Measurements from ENCODE around the gene CPNE5. TPM values are rescaled to one million over a fixed set of nuclear protein-coding genes. Genes with fewer than 3 reads are reported as not detected.

The CPNE5 gene
- total RNA-seq, 1 experiment from 2014 or later: not detected

DNA sequence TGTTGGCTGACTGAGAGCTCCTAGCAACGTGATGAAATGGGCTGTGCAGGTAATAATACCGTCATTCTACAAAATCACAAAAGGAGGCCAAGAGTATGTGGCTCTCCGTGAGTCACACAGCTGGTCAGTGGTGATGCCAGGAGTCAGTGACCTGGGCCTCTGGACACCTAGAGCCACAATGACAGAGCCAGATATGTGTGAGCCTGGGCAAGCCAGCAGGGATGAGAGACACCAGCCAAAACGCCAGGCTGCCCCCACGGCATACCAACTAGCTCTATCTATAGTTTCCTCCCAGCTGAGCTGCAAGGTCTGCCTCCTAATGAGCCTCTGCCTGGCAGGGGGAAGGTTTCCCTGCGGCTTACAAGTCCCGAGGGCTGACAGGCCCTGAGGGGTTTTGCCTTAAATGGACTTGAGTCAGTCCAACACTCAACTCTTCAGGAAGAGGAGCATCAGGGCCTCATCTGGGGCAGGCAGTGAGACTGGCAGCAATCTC is 70.0 kb downstream of the CPNE5 start:
- intact Hi-C loops (cut with micrococcal nuclease; ENCODE audit: unreplicated experiment): no loop called here
- H3K27ac Mint-ChIP-seq (ENCODE audit: unreplicated experiment): no peak overlapping the region

GRCh38 chr6:36766399-36766945 is 72.8 kb downstream of the CPNE5 start:
- Histone ChIP-seq H3K27me3 (replicated peaks; ENCODE audit: control insufficient read depth, insufficient read depth, low read length) (no peaks in the 10 kb centered on the region), H3K9me3 (no peaks in the 10 kb centered on the region), H3K4me3 (ENCODE audit: low read depth, low read length) (no peak overlapping the region), H3K36me3 (ENCODE audit: control insufficient read depth, insufficient read depth, low read length) (no peaks in the 10 kb centered on the region), H3K4me1 (no peaks in the 10 kb centered on the region)
- no peak for TF ChIP-seq CTCF (IDR thresholded peaks at IDR 0.05; ENCODE audit: insufficient read depth in 1 of 2, low read depth in 1 of 2, low read length in 1 of 2, severe bottlenecking in 1 of 2, unreplicated experiment in 1 of 2)
- Mint-ChIP-seq H3K9me3 (ENCODE audit: unreplicated experiment) (no peaks in the 10 kb centered on the region), H3K27me3 (ENCODE audit: insufficient read depth, unreplicated experiment) (no peaks in the 10 kb centered on the region), H3K36me3 (ENCODE audit: insufficient read depth, unreplicated experiment) (no peaks in the 10 kb centered on the region), H3K4me1 (ENCODE audit: low read depth, unreplicated experiment) (no peaks in the 10 kb centered on the region), H3K4me3 (ENCODE audit: unreplicated experiment) (no peak overlapping the region), H3K27ac (ENCODE audit: unreplicated experiment) (no peak overlapping the region)
- intact Hi-C loops (cut with micrococcal nuclease; ENCODE audit: unreplicated experiment): loop anchor here (1.0 kb wide), 4 partner anchors 85 to 444 kb away; no protein-coding TSS in a partner anchor
- DNase-seq: no peak
- CTCF ChIA-PET: interaction anchor here (0.6 to 2.3 kb wide), 7 partner anchors 14 to 444 kb away, joined by 3 to 16 read pairs (median 7); no protein-coding TSS in a partner anchor
- no TSS peak for BruUV-seq (replicated peaks)
- POLR2A ChIA-PET: no interaction called here

More for the DNA sequence above, 70.0 kb downstream of the CPNE5 start:
- no peaks in the 10 kb centered on the region for H3K27me3 ChIP-seq (replicated peaks; ENCODE audit: control insufficient read depth, insufficient read depth, low read length)
- CTCF ChIA-PET: interaction anchor here (1.0 to 1.5 kb wide), 4 partner anchors 13 to 248 kb away, joined by 3 to 6 read pairs (median 4); no protein-coding TSS in a partner anchor
- no peaks in the 10 kb centered on the region for H3K36me3 ChIP-seq (ENCODE audit: control insufficient read depth, insufficient read depth, low read length)
- no peaks in the 10 kb centered on the region for H3K9me3 ChIP-seq
- no peaks in the 10 kb centered on the region for H3K4me1 Mint-ChIP-seq (ENCODE audit: low read depth, unreplicated experiment)
- H3K4me1 ChIP-seq: no peaks in the 10 kb centered on the region
- H3K4me3 ChIP-seq (ENCODE audit: low read depth, low read length): no peak overlapping the region
- no peak for DNase-seq
- no peak for TF ChIP-seq CTCF (IDR thresholded peaks at IDR 0.05; ENCODE audit: insufficient read depth in 1 of 2, low read depth in 1 of 2, low read length in 1 of 2, severe bottlenecking in 1 of 2, unreplicated experiment in 1 of 2)
- POLR2A ChIA-PET: no interaction called here
- H3K27me3 Mint-ChIP-seq (ENCODE audit: insufficient read depth, unreplicated experiment): no peaks in the 10 kb centered on the region
- H3K9me3 Mint-ChIP-seq (ENCODE audit: unreplicated experiment): no peaks in the 10 kb centered on the region
- H3K4me3 Mint-ChIP-seq (ENCODE audit: unreplicated experiment): no peak overlapping the region
- no TSS peak for BruUV-seq (replicated peaks)
- no peaks in the 10 kb centered on the region for H3K36me3 Mint-ChIP-seq (ENCODE audit: insufficient read depth, unreplicated experiment)

DNA sequence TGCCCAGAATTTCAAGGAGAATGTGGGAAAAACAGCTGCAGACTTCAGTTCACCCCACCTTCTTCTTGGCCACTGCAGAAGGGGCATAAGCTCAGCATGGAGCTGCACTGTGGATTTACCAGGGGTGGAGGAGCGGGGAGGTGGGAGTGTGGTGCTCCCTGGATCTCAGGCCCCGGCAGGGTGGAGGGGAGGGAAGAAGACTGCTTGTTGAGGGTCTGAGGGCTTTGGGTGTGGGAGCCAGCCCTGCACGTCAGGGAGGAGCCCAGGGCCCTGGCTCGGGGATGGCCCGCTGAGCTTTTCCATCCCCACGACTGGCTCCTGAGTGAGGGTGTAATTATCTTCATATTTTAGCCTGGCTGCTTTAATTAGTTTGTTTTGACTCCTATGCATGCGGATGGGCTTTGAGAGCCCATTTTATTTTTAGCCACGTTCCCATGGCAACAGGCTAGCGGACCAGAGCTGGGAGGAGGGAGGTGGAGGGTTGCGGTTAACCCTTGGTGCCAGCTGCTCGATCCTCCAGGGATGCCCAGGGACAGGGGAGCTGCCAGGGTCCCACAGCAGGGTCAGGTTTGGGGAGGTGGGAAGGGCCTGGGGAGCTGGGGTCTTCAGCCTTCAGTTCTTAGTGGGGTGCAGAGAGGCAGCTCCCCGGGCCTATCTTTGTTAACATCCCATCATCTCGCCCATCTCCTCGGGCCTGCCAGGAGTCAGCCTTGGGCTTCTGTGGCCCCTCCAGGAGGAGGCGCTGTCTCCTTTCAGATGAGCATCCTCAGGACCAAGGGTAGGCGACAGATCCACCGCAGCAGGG is 73.4 kb downstream of the CPNE5 start:
- H3K4me1 Mint-ChIP-seq (ENCODE audit: low read depth, unreplicated experiment): no peaks in the 10 kb centered on the region
- peak; percentile 86 to 93 for TF ChIP-seq CTCF (IDR thresholded peaks at IDR 0.05; ENCODE audit: insufficient read depth in 1 of 2, low read depth in 1 of 2, low read length in 1 of 2, severe bottlenecking in 1 of 2, unreplicated experiment in 1 of 2)
- DNase-seq: peak; percentile 77 to 85
- H3K9me3 Mint-ChIP-seq (ENCODE audit: unreplicated experiment): no peaks in the 10 kb centered on the region
- Histone ChIP-seq H3K9me3 (no peaks in the 10 kb centered on the region), H3K27me3 (replicated peaks; ENCODE audit: control insufficient read depth, insufficient read depth, low read length) (no peaks in the 10 kb centered on the region), H3K4me1 (no peaks in the 10 kb centered on the region), H3K4me3 (ENCODE audit: low read depth, low read length) (no peak overlapping the region), H3K36me3 (ENCODE audit: control insufficient read depth, insufficient read depth, low read length) (no peaks in the 10 kb centered on the region)
- H3K27ac Mint-ChIP-seq (ENCODE audit: unreplicated experiment): no peak overlapping the region
- no peaks in the 10 kb centered on the region for H3K27me3 Mint-ChIP-seq (ENCODE audit: insufficient read depth, unreplicated experiment)
- H3K4me3 Mint-ChIP-seq (ENCODE audit: unreplicated experiment): no peak overlapping the region
- H3K36me3 Mint-ChIP-seq (ENCODE audit: insufficient read depth, unreplicated experiment): no peaks in the 10 kb centered on the region
- intact Hi-C loops (cut with micrococcal nuclease; ENCODE audit: unreplicated experiment): loop anchor here (1.0 kb wide), 4 partner anchors 86 to 445 kb away; no protein-coding TSS in a partner anchor
- POLR2A ChIA-PET: no interaction called here
- CTCF ChIA-PET: interaction anchor here (0.6 to 2.3 kb wide), 6 partner anchors 8 to 252 kb away, joined by 3 to 16 read pairs (median 6); no protein-coding TSS in a partner anchor
- BruUV-seq (replicated peaks): no TSS peak
